Liver (tissue), 9 donors: ENCODE data around the gene LSM3. TPM values are rescaled to one million over a fixed set of nuclear protein-coding genes. Genes with fewer than 3 reads are reported as not detected.

Experiments used
- DNase-seq: peaks from one replicate; pipeline ENCODE4 v3.0.0-alpha.2; 2017; ENCODE audit warnings: low spot score
- H3K27ac ChIP-seq, 2 donors: one replicate each; pipeline ENCODE4 v1.7.0; 2013; ENCODE audit warnings: inconsistent platforms in 2 of 2, low read length in 2 of 2, control low read depth in 1 of 2, low read depth in 1 of 2, mild to moderate bottlenecking in 1 of 2
- H3K27me3 ChIP-seq, 4 donors: one replicate each; pipeline versions ENCODE4 v1.6.1 to v1.7.0; 2013; ENCODE audit warnings: low read length in 3 of 4, inconsistent platforms in 1 of 4, mild to moderate bottlenecking in 1 of 4, moderate library complexity in 1 of 4; ENCODE audit not compliant: control insufficient read depth in 4 of 4, insufficient read depth in 4 of 4
- H3K36me3 ChIP-seq, 4 donors: one replicate each; pipeline versions ENCODE4 v1.6.1 to v1.7.0; 2013; ENCODE audit warnings: low read length in 3 of 4, mild to moderate bottlenecking in 3 of 4, low read depth in 1 of 4, moderate library complexity in 1 of 4; ENCODE audit not compliant: control insufficient read depth in 4 of 4, insufficient read depth in 3 of 4
- H3K4me1 ChIP-seq, 4 donors: one replicate each; pipeline versions ENCODE4 v1.6.1 to v1.7.0; 2013; ENCODE audit warnings: low read length in 3 of 4, mild to moderate bottlenecking in 3 of 4, moderate library complexity in 1 of 4; ENCODE audit not compliant: control insufficient read depth in 4 of 4, insufficient read depth in 4 of 4
- H3K4me3 ChIP-seq, 3 donors: one replicate each; pipeline versions ENCODE4 v1.6.1 to v1.7.0; 2013; ENCODE audit warnings: low read length in 3 of 3, control low read depth in 1 of 3, low read depth in 1 of 3, mild to moderate bottlenecking in 1 of 3
- H3K9ac ChIP-seq, 2 donors: one replicate each; pipeline ENCODE4 v1.7.0; 2013; ENCODE audit warnings: low read length in 2 of 2, mild to moderate bottlenecking in 2 of 2, moderate library complexity in 2 of 2, control low read depth in 1 of 2, low read depth in 1 of 2
- H3K9me3 ChIP-seq, 4 donors: one replicate each; pipeline versions ENCODE4 v1.6.1 to v1.7.0; 2013; ENCODE audit warnings: low read length in 3 of 4; ENCODE audit not compliant: control insufficient read depth in 4 of 4
- FOXA1 ChIP-seq: IDR thresholded peaks from 2 replicates; pipeline ENCODE4 v1.6.1; 2016; ENCODE audit warnings: antibody characterized with exemption
- FOXA2 ChIP-seq: IDR thresholded peaks from 2 replicates; pipeline ENCODE4 v1.6.1; 2016; ENCODE audit warnings: antibody characterized with exemption
- HNF4A ChIP-seq, 2 donors: conservative IDR thresholded peaks; 2 replicates each; pipeline ENCODE4 v1.6.1; 2016; ENCODE audit warnings: antibody characterized with exemption in 2 of 2, mild to moderate bottlenecking in 2 of 2
- JUND ChIP-seq, 2 donors: IDR thresholded peaks; 2 replicates each; pipeline ENCODE4 v1.6.1; 2016; ENCODE audit warnings: antibody characterized with exemption in 2 of 2
- RXRA ChIP-seq, 2 donors: IDR thresholded peaks; 2 replicates each; pipeline ENCODE4 v1.6.1; 2017 to 2018; ENCODE audit warnings: antibody characterized with exemption in 2 of 2, mild to moderate bottlenecking in 1 of 2
- ZBTB33 ChIP-seq: IDR thresholded peaks from 2 replicates; pipeline ENCODE4 v1.6.1; 2016; ENCODE audit warnings: antibody characterized with exemption
- WGBS: extraction: QIAGEN DNeasy Blood & Tissue Kit; methylation state at CpG from one replicate; pipeline ENCODE4 v1.1.7; 2013; 5-methylcytosine and 5-hydroxymethylcytosine counted together
- polyA plus RNA-seq, 2 donors: library from polyadenylated mRNA; stranded (reverse) in 1 of 2; unstranded in 1 of 2; fragments of 200-250 nt in 1 of 2; fragments of >200 nt in 1 of 2; fragmentation: Nextera tagmentation in 1 of 2; extraction: Ambion mirVana in 1 of 2; gene quantifications; one replicate each; pipeline versions ENCODE4 v1.2.1 to v1.2.3, GENCODE V29; 2013 to 2015
- total RNA-seq, 2 donors: library from RNA; depleted of rRNA; stranded (reverse); fragments of >200 nt; gene quantifications; one replicate each; pipeline ENCODE4 v1.2.3, GENCODE V29; 2014
- TF ChIP-seq, protein P1 (sequence below): IDR thresholded peaks from 2 replicates; pipeline ENCODE4 v1.6.1; 2016; ENCODE audit warnings: antibody characterized with exemption
- TF ChIP-seq, protein P2 (sequence below): IDR thresholded peaks from 2 replicates; pipeline ENCODE4 v1.6.1; 2016; ENCODE audit warnings: antibody characterized with exemption, mild to moderate bottlenecking
- TF ChIP-seq, protein P3 (sequence below): fragments of 150-350 bp; IDR thresholded peaks from 2 replicates; pipeline ENCODE4 v1.5.1; 2017; ENCODE audit warnings: improper control_type of control experiment, low read depth, low read length; ENCODE audit not compliant: missing input control
- donor health status: healthy.
- donor health status: healthy.
- donor health status: healthy.
- donor health status: healthy.
- donor health status: healthy.

LSM3 gene
- total and polyA plus RNA-seq, 4 donors: 3.7 to 17.0 (median 5.0) TPM

DNA sequence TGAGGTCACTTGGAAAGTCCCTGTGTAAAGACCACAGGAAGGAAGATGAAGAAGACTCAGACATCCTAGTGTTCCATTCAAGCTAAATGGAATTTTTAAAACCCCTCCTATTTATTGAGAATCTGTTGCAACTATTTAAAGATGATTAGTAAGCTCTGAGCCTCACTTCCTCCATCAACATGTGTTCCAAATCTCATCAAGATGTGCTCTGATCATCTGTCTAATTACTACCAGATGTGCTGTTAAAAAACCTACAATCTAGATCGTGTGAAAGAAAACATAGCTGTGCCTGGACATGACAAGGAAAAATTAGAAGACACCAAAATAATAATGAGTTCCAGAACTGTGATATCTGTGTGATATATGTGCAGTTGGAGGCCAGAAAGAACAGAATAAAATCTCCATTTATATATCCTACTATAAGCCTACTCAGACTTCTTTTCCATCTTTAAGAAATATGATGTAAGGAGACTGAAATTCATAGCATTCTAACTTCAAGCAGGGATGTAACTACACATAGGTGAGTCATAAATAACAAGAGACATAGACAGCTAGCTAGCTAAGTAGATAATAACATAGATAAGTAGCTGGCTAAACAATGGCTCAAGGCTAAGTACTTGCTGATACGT is 8.0 kb upstream of the LSM3 start:
- no peaks in the 10 kb centered on the region for H3K27me3 ChIP-seq
- TF ChIP-seq, protein P1, sequence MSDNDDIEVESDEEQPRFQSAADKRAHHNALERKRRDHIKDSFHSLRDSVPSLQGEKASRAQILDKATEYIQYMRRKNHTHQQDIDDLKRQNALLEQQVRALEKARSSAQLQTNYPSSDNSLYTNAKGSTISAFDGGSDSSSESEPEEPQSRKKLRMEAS: no peak
- TF ChIP-seq FOXA1: no peak
- H3K4me3 ChIP-seq: no peak overlapping the region
- no peaks in the 10 kb centered on the region for H3K9me3 ChIP-seq
- no peak overlapping the region for H3K9ac ChIP-seq
- DNase-seq: no peak
- H3K27ac ChIP-seq: no peak overlapping the region
- H3K4me1 ChIP-seq: peaks cover 0 to 1% (median 0%) of the 10 kb centered on the region in 4 donors
- 92% methylated on average over 2 of the region's 2 CpGs for WGBS
- H3K36me3 ChIP-seq: peaks cover 22 to 72% (median 65%) of the 10 kb centered on the region in 4 donors

DNA sequence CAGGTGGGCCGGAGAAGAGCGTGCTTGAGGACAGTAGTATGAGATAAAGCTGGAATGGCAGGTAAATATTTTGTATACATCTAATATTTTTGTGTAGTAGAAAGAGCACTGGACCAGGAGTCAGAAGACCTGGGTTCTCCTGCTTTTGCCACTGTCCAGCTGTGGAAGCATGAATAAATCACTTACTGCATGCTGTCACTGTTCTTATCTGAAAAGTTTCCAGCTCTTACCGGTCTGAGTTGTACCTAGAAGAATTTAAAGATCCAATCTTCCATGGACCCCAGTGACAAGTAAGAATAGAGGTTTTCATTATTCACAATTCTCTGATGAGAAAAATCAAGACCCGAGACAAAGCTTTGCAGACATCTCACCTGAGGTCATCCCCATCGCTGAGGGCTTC is 6.1 kb upstream of the LSM3 start:
- Histone ChIP-seq H3K27me3 (no peaks in the 10 kb centered on the region), H3K9ac (no peak overlapping the region), H3K4me3 (no peak overlapping the region), H3K4me1 (peaks cover 2 to 12% (median 7%) of the 10 kb centered on the region in 4 donors), H3K36me3 (peaks cover 18 to 55% (median 51%) of the 10 kb centered on the region in 4 donors), H3K9me3 (no peaks in the 10 kb centered on the region), H3K27ac (no peak overlapping the region)
- TF ChIP-seq HNF4A (conservative IDR thresholded peaks at IDR 0.05): no peak
- no peak for TF ChIP-seq FOXA2
- no peak for TF ChIP-seq RXRA (IDR thresholded peaks at IDR 0.05)
- TF ChIP-seq FOXA1: no peak
- no peak for TF ChIP-seq JUND (IDR thresholded peaks at IDR 0.05)
- TF ChIP-seq, protein P2, sequence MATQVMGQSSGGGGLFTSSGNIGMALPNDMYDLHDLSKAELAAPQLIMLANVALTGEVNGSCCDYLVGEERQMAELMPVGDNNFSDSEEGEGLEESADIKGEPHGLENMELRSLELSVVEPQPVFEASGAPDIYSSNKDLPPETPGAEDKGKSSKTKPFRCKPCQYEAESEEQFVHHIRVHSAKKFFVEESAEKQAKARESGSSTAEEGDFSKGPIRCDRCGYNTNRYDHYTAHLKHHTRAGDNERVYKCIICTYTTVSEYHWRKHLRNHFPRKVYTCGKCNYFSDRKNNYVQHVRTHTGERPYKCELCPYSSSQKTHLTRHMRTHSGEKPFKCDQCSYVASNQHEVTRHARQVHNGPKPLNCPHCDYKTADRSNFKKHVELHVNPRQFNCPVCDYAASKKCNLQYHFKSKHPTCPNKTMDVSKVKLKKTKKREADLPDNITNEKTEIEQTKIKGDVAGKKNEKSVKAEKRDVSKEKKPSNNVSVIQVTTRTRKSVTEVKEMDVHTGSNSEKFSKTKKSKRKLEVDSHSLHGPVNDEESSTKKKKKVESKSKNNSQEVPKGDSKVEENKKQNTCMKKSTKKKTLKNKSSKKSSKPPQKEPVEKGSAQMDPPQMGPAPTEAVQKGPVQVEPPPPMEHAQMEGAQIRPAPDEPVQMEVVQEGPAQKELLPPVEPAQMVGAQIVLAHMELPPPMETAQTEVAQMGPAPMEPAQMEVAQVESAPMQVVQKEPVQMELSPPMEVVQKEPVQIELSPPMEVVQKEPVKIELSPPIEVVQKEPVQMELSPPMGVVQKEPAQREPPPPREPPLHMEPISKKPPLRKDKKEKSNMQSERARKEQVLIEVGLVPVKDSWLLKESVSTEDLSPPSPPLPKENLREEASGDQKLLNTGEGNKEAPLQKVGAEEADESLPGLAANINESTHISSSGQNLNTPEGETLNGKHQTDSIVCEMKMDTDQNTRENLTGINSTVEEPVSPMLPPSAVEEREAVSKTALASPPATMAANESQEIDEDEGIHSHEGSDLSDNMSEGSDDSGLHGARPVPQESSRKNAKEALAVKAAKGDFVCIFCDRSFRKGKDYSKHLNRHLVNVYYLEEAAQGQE: no peak
- TF ChIP-seq, protein P3, sequence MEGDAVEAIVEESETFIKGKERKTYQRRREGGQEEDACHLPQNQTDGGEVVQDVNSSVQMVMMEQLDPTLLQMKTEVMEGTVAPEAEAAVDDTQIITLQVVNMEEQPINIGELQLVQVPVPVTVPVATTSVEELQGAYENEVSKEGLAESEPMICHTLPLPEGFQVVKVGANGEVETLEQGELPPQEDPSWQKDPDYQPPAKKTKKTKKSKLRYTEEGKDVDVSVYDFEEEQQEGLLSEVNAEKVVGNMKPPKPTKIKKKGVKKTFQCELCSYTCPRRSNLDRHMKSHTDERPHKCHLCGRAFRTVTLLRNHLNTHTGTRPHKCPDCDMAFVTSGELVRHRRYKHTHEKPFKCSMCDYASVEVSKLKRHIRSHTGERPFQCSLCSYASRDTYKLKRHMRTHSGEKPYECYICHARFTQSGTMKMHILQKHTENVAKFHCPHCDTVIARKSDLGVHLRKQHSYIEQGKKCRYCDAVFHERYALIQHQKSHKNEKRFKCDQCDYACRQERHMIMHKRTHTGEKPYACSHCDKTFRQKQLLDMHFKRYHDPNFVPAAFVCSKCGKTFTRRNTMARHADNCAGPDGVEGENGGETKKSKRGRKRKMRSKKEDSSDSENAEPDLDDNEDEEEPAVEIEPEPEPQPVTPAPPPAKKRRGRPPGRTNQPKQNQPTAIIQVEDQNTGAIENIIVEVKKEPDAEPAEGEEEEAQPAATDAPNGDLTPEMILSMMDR: no peak
- no peak for TF ChIP-seq ZBTB33
- DNase-seq: no peak
- WGBS: 95% methylated on average over 5 of the region's 5 CpGs
